ENCODE measurements around the gene RASGRF1.
"Not testable (repeated sequence)": the region's sequence is repeated elsewhere in the genome, so short reads cannot be mapped to it uniquely, and the experiment has no call there.

The RASGRF1 gene

DNA sequence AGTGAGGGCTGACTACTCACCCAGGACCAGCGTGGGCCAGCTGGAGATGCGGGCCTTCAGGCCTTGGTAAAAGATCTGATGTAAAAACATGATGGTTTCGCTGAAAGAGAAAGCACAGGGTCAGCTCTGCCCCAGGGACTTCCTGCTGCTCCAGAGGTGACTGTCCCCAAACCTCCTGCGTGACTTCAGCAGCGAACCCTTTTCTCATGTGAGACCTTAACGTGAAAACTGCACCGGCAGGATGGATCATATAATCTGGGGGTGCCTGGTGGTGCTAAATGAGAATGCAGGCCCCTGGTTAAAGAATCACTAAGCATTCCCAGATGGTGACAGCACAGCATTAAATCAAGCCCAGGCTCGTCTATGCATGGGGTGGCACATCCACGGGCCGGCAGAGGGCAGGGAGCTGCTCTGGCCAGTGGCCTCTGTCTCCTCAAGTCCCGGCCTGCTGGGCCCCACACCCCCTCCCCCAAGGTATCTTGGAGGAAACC, 55.4 kb downstream of the RASGRF1 start:
- DNase-seq = no peak

DNA sequence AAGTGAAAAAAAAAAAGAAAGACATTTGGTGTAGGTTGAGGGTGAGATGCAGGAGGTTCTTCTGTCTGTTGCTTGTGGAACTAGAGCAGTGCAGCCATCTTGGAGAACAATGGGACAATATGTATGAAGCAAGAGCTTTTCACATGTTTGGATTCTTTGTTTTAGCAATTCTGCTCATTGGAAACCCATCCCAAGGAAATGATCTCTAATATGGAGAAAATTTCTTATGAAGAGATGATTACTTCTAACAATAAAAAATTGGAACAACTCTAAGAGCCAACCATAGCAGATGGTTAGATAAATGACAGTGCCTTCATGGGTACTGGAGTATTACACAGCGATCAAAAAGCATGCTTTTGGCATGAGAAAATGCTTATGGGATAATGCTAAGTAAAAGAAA, 56.3 kb downstream of the RASGRF1 start:
- DNase-seq = no peak

DNA sequence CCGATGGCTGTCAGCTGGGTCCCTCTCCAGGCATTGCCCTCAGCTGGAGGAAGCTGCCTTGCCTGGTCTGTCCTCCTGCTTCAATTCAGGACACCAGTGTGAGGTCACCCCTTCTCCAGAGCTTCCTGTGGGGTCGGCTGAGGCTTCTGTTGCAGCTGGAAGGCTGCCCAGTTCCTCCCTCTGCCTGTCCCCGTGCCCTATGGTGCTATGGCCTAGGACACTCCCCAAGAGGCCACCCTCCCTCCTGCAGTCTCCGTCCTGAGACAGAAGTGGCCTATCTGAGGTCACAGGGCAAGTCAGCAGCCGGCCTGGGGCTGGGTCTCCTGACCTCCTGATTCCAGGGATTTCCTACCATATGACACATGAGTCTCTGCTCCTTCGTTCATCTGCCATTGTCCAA, 57.9 kb downstream of the RASGRF1 start:
- no peak for DNase-seq

DNA sequence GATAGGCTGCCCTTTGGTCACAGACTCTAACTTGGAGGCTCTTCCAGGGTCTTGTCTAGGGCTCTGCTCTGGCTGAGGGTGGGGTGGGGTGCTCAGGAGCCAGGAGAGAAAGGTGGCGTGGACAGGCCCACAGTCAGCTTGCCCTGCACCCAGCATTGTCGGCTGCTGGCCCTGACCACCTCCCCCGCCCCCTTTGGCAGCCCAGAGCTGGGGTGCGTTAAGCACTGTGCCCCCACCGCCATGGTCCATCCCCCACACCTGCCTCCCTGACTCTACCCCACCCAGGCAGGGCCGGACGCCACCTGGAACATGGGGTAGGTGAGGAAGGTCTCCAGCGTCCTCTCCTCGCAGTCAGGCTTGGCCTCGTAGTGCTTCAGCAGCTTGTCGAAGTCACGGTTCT, 58.8 kb downstream of the RASGRF1 start:
- DNase-seq = no peak

DNA sequence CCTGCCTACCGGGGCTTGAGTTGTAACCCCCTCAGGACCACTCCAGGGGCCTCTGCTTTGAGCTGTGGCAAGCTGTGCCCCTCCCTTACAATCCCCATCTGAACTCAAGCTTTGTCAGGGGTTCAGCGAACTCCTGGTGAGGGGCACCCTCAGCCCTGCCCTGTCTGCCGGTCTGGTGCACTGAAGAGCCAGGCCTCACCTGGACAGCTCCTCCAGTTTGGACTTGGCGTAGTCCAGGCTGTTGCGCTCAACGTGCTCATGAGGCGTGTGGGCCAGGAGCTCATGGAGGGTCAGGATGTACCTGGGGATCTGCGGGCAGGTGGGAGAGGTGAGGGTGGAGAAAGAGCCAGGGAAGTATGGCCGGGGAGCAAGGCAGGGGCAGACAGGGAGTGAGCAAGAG, 59.4 kb downstream of the RASGRF1 start:
- DNase-seq = no peak

DNA sequence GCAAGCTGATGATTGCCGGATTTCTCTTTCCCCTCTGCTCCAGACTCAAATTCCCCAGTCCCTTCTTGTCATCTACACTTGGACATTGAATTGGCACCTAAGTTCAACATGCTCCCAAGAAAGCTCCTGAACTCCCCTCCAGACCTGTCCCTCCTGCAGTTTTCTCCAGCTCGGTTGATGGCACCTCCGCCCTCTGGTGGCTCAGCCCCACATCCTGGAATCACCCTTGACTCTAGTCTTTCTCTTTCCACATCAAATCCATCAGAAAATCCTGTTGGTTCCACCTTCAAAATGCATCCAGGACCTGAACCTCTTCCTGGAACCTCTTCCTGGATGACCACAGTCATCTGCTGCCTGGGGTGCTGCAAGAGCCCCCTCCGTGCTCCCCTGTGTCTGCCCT, 60.1 kb downstream of the RASGRF1 start:
- no peak for DNase-seq

DNA sequence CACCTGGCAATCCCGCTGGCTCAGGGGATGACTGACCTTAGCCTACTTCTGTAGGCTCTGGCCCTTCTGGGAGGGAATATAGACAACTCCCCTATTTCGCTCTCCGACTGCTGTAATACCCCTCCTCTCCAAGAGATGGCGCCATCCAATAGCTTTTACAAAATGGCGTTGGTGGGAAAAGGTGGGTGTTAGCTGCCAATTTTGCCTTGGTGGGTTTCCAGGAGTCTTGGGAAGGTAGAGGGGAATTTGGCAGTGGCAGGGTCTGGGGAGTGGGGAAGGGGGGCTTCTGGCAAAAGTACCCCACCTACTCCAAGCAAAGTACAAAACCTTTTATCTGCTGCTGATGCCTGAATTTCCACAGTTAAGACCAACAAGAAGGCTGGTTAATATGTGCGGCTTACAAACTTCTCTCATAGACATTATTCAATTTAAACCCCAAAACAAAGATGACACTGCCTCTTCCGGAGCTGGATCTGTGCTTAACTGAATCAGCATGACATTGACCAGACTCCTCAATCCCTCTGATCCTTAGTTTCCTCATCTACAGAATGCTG, 62.1 kb downstream of the RASGRF1 start:
- no peak for DNase-seq

DNA sequence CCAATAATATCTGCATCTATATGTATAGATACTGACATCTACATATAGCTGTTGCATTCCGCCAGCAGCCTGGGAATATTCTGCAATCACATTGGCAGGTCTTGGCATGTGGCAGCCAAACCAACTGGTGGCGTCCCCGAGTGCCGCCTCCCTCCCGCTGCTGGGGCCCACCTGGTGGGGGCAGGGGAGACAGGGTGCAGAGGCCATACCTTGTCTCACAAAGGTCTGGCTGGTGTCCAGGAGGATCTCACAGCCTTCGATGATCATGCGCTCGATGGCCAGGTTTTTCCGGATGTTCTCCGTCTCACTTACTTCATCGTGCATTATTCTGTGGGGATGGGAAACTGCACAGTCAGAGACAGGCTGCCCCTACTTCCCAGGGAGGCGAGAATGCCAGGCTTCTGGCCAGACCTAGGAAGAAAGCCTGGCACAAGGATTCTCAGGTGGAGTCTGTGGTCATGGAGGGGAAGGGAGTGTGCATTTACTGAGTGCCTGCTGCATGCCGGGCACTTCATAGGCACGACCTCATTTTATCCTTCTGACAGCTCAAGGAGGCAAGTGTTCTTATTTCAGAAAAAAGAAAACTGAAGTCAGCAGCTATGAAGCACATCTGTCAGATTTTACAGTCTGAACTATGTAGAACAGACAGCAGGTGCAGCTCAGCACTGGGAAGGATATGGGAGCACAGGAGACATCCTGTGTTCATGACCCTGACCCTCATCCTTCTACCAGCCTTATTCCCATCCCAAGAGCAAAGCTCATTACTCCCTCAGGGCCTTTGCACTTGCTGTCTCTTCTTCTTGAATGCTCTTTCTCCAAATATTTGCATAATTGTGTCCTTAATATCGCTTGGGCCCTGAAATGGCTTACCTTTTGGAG, 62.8 kb downstream of the RASGRF1 start:
- DNase-seq = no peak

DNA sequence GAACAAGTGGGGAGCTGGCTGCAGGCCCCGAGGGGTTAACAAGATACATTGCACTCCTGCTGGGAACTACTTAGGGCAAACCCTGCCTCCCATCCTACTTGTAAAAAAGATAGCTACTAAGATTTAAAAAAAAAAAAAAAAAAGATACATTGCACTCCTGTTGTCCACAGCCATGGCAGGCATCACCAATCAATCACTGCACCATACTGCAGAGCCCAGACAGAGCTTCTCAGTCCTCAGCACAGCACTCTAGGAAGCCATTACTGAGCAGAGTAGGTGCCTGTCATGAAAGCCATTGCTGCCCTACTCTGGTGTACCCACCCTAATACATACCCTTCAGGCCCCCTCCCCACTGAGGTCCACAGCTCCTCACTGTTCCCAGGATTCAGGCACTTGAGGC, 64.8 kb downstream of the RASGRF1 start:
- no peak for DNase-seq

DNA sequence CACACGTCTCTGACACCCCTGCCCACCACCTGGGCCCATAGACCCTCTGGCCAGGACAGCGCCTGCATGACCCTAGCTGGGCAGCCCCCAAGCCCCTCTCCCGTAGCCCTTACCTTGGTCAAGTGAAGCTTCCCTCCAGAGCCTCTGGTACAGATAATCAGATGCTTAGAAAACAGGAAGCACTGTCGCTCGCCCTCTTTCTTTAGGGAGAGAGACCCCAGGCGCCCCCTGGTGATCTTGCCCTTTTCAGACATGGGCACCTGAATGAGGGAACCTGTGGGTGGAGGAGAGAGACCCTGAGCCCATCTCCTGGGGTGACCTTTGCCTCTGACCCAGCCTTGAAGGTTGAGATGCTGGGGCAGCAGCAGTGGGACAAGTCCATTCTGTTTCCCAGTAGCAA, 65.4 kb downstream of the RASGRF1 start:
- no peak for DNase-seq

DNA sequence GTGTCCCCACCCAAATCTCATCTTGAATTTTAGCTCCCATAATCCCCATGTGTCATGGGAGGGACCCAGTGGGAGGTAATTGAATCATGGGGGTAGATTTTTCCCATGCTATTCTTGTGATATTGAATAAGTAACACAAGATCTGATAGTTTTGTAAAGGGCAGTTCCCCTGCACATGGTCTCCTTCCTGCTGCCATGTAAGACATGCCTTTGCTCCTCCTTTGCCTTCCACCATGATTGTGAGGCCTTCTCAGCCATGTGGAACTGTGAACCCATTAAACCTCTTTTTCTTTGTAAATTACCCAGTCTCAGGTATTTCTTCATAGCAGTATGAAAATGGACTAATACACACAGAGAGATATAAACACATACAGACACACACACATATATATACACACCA, 66.1 kb downstream of the RASGRF1 start:
- DNase-seq = not testable (repeated sequence)

DNA sequence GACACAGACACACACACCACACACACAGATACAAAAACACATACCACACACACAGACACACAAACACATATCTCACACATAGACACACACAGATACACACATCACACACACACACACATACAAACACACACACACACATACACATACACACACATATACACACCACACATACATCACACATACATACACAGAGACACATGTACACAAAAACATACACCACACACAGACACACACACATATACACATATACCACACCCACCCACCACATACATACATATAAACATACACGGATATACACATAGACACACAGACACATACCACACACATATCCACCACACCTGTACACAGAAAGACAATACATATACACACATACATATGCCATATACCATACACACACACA, 66.7 kb downstream of the RASGRF1 start:
- DNase-seq = no peak

DNA sequence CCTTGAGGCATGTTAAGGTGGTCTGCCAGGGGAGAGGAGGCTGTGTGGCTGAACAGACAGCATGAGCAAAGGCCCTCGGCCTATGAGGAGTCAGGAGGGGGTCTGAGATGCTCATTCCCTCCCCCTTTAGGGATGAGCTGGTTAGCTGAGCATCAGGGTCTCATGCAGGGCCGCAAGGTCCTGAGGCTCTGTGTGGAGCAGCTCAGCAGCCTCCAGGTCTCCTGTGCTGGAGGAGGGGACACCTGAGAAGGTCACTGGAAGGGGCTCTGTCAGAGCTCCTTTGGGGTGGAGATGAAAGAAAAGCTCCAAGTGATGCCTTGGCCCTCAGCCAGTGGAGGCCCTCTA, 67.1 kb downstream of the RASGRF1 start:
- DNase-seq = no peak

DNA sequence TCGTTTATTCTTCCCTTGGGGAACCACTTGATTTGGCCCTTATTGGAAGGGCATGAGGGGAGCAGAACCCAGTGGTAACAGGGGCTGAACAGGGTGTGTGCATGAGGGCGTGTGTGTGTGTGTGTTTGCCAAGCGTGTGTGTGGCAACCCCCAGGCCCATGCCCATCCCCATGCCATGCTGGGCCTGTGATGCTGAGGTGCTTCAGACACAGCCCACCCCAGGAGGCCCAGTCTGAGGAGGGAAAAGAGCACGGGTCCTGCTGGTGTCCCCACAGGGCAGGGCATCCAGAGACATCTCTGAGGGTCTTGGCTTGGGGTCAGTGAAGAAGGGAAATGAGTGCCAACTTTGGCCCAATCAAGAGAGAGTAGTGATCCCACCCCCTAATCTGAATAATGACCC, 71.6 kb downstream of the RASGRF1 start:
- DNase-seq = no peak

DNA sequence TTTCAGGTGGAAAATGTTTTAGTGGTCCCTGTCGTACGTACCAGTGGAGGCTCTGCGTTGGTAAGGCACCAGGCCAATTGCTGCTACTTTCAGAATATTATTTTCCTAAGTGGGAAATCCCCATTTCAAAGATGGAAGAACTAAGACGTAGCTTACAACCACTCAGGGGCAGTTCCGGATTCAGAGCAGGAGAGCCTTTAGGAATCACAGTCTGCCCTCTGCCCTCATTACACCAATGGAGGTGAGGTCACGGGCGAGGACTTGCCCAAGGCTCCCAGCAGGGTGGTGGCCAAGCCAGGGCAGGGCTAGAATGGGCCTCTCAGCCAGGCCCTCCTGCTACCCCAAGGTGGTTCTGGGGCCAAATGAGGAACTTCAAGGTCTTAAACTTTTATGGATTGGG, 72.6 kb downstream of the RASGRF1 start:
- no peak for DNase-seq

DNA sequence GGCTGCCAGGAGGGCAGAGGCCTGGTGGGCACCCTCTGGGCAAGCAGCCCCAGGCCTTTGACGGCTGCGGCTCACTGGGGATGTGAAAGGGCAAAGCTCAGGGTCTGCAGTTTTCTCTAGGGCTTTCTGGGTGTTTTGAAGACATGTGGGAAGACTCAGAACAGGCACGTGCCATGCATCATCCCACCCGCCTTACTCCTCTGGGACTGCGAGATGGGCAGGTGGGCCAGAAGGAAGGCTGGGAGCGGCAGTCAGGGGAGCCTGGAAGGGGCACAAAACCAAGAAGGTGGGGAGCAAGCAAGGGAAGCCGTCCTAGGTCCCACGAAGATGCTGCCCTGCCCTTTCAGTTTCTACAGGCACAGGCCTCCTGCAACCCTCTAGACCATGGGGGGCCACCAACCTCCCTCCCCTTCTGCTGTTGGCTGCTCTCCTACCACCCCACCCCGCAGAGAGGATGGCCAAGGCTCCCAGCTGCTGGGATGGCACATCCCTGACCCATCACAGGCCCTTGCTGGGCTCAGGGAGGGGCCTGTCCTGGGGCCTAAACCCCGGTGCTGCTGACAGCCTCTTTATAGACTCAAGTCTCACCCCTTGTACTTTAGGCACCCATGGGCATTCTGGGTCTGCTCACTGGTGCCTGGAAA, 73.9 kb downstream of the RASGRF1 start:
- DNase-seq = no peak

DNA sequence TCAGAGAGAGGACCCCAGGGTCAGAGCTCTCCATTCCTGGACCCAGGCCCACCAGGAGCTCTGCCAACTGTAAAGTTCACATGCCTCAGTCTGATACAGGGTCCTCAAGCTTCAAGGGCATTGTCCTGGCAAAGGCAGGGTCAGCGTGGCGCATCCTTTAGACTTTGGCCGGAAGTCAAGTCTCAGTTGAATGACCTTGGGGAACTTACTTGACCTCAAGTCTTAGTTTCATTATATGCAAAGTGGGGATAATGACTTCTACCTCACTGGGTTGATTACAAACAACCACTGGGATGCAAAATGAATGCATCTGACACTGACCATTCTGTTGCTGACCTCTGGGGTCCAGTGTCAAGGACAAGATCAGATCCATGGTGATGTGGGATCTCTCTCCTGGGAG, 75.2 kb downstream of the RASGRF1 start:
- no peak for DNase-seq

DNA sequence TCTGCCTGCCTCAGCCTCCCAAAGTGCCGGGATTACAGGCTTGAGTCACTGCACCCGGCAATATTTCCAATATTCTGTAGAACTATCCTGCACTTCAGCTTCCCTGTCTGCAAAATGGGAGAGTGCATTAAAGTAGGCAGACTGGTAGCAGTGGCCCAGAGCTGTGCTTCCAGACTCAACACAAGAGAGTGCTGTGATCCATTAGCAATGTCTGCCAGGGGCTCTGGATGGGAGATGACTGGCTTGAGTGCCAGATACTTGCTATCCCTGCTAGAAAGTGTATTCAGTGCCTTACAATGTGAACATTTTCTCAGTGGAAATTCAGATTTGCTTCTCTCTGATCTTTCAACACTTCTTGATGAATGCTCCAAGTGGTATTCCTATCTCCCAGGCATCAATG, 80.3 kb downstream of the RASGRF1 start:
- no peak for DNase-seq

DNA sequence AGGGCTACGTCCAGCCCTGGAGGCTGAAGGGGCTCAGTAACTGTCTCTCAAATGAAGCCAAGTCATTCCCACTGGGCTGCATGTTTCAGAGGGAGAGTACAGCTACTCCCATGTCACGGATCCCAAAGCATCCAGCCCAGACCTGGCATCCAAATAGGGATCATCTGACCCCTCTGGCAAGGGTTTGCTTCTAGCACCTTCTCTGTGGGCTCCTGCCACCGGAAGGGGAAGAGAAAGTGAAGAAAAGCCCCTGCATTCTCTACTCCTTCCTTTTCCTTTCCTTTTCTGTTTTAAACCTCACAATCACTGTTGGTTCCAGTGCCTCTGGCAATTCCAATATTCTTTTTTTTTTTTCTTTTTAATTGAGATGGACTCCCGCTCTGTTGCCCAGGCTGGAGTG, 81.2 kb downstream of the RASGRF1 start:
- no peak for DNase-seq

DNA sequence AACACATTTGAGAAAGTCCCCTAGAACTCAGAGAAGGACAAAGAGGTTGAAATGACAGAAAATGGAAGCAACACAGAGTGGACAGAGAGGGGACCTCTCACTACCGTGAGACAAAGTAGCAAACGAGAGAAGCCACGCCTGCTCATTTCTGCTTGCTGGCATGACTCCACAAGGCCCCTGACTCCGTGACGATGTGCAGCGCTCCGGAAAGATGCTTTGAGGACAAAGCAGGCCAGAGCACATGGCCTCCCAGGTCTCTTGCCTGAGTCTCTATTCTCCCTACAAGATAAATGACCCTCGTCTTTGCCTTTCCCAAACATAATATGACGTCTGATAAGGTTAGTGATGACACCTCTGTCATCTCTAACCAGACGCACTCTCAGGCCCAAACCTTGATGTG, 81.9 kb downstream of the RASGRF1 start:
- no peak for DNase-seq

DNA sequence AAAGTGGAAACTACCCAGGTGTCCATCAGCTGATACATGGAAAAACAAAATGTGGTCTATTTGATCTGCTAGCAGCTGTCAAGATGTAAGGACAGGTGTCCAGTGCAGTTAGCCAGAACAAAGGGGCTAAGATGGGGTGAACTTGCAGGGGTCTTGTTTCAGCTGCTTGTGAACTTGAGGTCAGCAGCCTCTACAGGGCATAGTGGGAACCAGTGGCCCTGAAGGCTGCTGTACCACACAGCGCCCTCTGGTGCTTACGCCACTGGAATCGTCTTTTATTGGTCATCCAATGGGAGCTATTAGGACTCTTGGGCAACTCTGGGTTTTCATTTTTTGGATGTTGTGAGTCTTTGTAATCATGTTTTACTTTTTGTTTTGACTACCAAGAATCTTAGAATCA, 83.5 kb downstream of the RASGRF1 start:
- no peak for DNase-seq

DNA sequence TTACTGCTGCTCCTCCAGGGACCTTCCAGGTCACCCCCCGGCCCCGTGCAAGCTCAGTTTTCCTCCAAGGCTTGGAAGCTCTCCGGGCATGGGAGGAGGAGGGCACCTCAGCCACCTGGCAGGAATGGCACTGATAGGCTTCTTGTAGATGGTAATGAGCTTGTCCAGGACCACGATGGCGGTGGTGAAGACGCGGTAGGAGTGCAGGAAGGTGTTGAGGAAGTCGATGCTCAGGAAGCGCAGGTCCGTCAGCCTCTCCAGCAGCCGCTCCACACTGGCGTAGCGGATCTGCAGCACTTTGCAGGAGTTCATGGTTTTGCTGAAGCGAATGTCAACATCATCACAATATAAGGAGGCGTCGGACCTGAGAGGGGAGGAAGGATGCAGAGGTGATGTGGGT, 84.5 kb downstream of the RASGRF1 start:
- DNase-seq = no peak

DNA sequence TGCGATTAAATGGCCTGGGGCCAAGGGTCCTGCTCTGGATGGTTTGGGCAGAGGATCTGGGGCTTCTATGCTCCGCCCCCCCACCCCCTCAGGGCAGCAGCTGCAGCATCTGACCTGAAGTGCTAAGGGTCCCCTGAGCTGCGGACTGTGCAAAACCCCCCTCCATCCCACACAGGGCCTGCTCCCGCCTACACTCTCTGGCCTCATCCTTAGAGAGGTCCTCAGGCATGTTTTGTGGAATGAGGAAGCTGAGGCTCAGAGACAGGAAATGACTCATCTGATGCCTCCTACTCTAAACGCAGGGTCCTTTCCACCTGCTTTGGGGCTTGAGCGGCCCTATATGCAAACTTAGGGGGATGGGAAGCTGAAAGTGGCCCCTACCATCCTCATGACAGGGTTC, 86.2 kb downstream of the RASGRF1 start:
- DNase-seq = no peak

DNA sequence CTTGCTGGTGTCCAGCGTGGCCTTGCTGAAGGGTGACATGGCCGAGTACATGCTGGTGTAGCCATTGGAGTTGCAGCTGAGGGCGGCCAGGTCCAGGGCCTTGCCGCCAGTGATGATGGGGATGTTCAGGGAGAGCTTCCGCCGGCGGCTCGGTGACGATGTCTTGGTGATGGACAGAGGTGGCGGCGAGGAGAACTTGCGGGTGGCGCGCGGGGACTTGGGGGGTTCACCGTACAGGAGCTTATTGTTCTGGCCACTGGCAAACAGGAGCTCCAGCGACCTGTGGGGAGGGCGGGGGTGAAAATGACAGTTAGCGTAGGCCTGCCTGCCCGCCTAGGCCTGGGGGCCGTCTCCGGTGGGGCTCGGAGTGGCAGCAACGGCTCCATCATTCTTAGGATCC, 86.7 kb downstream of the RASGRF1 start:
- no peak for DNase-seq
